Measurements from ENCODE around the gene PCID2. TPM values are rescaled to one million over a fixed set of nuclear protein-coding genes. Genes with fewer than 3 reads are reported as not detected.
"Not testable (repeated sequence)": the region's sequence is repeated elsewhere in the genome, so short reads cannot be mapped to it uniquely, and the experiment has no call there.

PCID2 gene
- total and polyA plus RNA-seq, 2 of the 13 experiments (the other 11 are each of a cell fraction or from before 2014, with no cell fraction given), result 65.0 to 111 TPM

DNA sequence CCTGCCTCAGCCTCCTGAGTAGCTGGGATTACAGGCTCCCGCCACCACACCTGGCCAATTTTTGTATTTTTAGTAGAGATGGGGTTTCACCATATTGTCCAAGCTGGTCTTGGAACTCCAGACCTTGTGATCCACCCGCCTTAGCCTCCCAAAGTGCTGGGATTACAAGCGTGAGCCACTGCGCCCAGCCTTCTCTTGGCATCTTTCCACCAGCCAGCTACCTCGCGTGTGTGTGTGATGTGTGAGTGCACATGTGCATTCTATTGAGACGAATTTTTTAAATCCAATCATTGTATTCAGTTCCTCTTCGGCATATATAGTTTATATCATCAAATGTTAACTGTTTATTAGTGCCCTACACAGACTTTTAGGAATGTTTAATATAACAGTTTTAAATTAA lies 33.2 kb upstream of the PCID2 start:
- DNase-seq (ENCODE audit: low spot score); POLR2A ChIA-PET; H4K20me1 ChIP-seq (ENCODE audit: insufficient read depth, low read length); CTCF ChIA-PET (ENCODE audit: low intra/inter-chr PET ratio, low total read pairs); in situ Hi-C loops (cut with HindIII; ENCODE audit: extremely low pct_ligation_motif_present, low pct_unique_long_range_greater_than_20kb); H3K4me2 ChIP-seq (ENCODE audit: low read depth, low read length); intact Hi-C loops (cut with micrococcal nuclease; ENCODE audit: unreplicated experiment); ATAC-seq; BruUV-seq (replicated peaks); H3K27ac ChIP-seq (ENCODE audit: extremely low read length, insufficient read depth, low read length); H2AFZ ChIP-seq (ENCODE audit: low read length); H3K9ac ChIP-seq (ENCODE audit: insufficient read depth, low read depth, low read length); FAIRE-seq; H3K27me3 ChIP-seq (ENCODE audit: control insufficient read depth in 1 of 2, insufficient read depth in 2 of 2, low read length in 2 of 2); H3K79me2 ChIP-seq (ENCODE audit: insufficient read depth, low read length); H3K4me3 ChIP-seq (replicated peaks in 1 of 3; ENCODE audit: insufficient read depth in 1 of 3, low read depth in 2 of 3, low read length in 3 of 3); H3K9me3 ChIP-seq (ENCODE audit: low read length); H3K4me1 ChIP-seq (ENCODE audit: insufficient read depth, low read length): not testable (repeated sequence)
- 0 out of 2 replicates have a peak, but pooled peaks have one; percentile 6 for TF ChIP-seq POLR2G (IDR thresholded peaks at IDR 0.05; ENCODE audit: low read depth, low read length)
- peaks cover 21 to 86% of the 10 kb centered on the region in 2 experiments for H3K36me3 ChIP-seq (replicated peaks in 1 of 2; ENCODE audit: control insufficient read depth in 1 of 2, insufficient read depth in 2 of 2, low read length in 2 of 2)
- WGBS (ENCODE audit: low lambda C conversion rate), result 97% methylated on average over 8 of the region's 8 CpGs

DNA sequence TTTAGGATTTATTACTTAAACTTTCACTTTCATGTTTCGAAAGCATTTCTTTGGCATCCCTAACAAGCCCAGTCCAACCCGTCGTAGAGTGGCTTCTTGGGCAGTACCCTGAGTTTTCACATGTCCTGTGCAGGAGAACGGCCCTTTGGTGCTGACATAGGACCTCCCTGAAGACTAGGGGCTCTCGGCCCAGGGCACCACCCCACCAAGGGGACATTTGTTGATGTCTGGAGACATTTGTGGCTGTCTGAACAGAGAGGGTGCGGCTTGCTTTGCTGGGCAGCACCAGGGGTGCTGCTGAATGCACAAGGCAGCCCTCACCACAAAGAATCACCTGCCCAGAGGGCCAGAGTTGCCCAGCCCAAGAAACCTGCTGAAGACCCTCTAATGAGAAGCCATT lies 31.5 kb upstream of the PCID2 start:
- no peak for FAIRE-seq
- H3K36me3 ChIP-seq (replicated peaks in 1 of 2; ENCODE audit: control insufficient read depth in 1 of 2, insufficient read depth in 2 of 2, low read length in 2 of 2), result peaks cover 19 to 82% of the 10 kb centered on the region in 2 experiments
- intact Hi-C loops (cut with micrococcal nuclease; ENCODE audit: unreplicated experiment), result no loop called here

More for the DNA sequence above, 31.5 kb upstream of the PCID2 start:
- no peaks in the 10 kb centered on the region for H4K20me1 ChIP-seq (ENCODE audit: insufficient read depth, low read length)
- H3K9me3 ChIP-seq (ENCODE audit: low read length), result no peaks in the 10 kb centered on the region
- CTCF ChIA-PET (ENCODE audit: low intra/inter-chr PET ratio, low total read pairs), result no interaction called here
- H2AFZ ChIP-seq (ENCODE audit: low read length), result no peak overlapping the region
- no peak for ATAC-seq
- H3K27ac ChIP-seq (ENCODE audit: extremely low read length, insufficient read depth, low read length), result no peak overlapping the region
- WGBS (ENCODE audit: low lambda C conversion rate), result 99% methylated on average over 5 of the region's 6 CpGs
- H3K27me3 ChIP-seq (ENCODE audit: control insufficient read depth in 1 of 2, insufficient read depth in 2 of 2, low read length in 2 of 2), result no peaks in the 10 kb centered on the region
- in situ Hi-C loops (cut with HindIII; ENCODE audit: extremely low pct_ligation_motif_present, low pct_unique_long_range_greater_than_20kb), result no loop called here
- BruUV-seq (replicated peaks), result no TSS peak
- POLR2A ChIA-PET, result no interaction called here
- TF ChIP-seq ZNF619 (CRISPR knock-in tag; IDR thresholded peaks at IDR 0.05) (no peak), ZNF879 (CRISPR knock-in tag; IDR thresholded peaks at IDR 0.05) (no peak), BCLAF1 (IDR thresholded peaks at IDR 0.05) (no peak), MXD3 (CRISPR knock-in tag; IDR thresholded peaks at IDR 0.05) (no peak)
- no peak overlapping the region for H3K4me2 ChIP-seq (ENCODE audit: low read depth, low read length)
- no peak overlapping the region for H3K9ac ChIP-seq (ENCODE audit: insufficient read depth, low read depth, low read length)
- H3K4me1 ChIP-seq (ENCODE audit: insufficient read depth, low read length), result no peaks in the 10 kb centered on the region
- no peak overlapping the region for H3K4me3 ChIP-seq (replicated peaks in 1 of 3; ENCODE audit: insufficient read depth in 1 of 3, low read depth in 2 of 3, low read length in 3 of 3)
- no peaks in the 10 kb centered on the region for H3K79me2 ChIP-seq (ENCODE audit: insufficient read depth, low read length)
- DNase-seq (ENCODE audit: low spot score), result no peak

All from HepG2 (cell line).